NCI-H1092 (cell line): Measurements from ENCODE around the gene ZBTB8A.
"Not testable (repeated sequence)": the region's sequence is repeated elsewhere in the genome, so short reads cannot be mapped to it uniquely, and the experiment has no call there.

Experiments
- DNase-seq: peaks from one replicate; lab custom pipeline; 2025; lab: John Stamatoyannopoulos, UW

Gene ZBTB8A

DNA sequence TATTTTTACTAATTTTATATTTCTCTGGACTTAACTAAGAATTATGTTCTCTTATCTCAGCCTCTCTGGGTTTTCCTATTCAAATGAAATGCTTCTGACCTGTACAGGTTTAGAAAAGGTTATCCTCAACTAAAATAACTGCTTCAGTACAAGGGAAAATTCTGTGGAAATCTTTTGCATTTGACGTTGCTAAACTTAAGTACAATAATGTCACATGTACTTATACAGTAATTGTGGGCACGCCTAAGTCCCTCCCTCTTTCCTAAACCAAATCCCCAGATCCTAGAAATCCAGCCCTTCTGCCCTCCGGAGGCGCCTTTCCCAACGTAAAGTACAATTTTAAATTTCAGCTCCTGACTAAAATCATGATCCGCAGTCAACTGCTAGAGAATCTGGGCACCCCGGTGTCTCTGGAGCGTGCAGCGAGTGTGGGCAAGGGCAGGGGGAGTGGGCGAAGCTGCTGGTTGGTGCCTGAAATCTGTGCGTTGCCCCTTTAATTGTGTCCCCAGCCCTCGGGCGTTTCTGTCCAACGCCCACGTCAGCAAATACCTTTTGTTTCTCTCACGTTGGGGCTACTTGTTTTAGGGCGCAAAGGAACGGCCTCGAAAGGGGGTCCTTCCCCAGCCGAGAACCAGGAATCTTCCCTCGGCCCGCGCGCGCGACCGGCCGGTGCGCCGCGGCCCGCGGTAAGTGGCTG, at the start of gene ZBTB8A:
Gene ZBTB8A, plus strand, starts transcription at position 541 of the 697 bp plus-strand sequence. CDS start 53,505 bp downstream, outside the sequence.
- peak; percentile 71 for DNase-seq

DNA sequence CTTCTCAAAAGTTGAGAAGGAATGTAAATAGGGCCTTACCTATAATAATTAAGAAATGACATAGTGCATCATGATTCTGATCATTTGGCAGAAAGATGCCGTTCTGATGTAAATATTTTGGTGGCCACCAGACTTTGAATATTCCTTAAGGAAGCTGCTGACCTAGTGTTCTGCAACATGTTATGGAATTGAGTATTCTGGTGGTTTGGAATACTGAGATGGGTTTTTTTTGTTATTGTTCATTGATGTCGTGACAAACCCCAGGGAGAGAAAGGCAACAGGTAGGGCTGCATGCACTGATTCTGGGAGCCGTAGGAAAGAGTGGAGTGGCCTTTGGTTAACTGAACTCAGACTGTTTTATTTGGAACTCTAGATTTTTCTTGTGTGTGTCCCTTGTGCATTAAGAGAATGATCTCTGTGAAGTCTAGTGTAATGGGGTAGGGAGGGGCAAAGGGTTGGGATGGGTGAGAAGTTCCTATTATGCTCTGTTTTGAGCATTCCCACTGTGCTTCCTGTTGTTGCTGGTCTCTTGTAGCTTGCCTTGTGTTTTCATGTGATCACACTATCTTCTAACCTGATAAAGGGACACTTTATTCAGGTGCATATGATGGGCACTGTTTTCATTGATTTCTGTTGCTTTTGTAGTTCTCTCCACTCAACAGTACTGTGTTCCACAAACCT, 49.3 kb upstream of the ZBTB8A start:
- no peak for DNase-seq

DNA sequence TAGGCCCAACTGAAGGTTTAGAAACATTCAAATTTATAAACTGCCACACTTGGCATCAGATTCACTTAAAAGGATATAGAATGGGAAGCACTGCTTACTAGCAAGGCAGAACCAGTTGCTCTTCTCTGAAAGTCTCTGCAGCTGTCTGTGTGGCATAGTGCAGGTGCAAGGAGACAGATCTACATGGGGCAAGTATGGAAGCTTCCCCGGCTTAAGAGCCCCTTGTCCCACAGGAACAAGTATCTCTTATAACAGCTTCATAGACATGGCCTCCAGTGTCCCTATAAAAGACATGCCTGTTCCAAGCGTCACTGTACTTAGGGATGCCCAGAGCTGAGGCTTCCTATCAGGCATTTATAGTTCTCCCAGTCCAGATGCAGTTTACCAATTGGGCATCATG, 47.8 kb upstream of the ZBTB8A start:
- DNase-seq, result no peak

DNA sequence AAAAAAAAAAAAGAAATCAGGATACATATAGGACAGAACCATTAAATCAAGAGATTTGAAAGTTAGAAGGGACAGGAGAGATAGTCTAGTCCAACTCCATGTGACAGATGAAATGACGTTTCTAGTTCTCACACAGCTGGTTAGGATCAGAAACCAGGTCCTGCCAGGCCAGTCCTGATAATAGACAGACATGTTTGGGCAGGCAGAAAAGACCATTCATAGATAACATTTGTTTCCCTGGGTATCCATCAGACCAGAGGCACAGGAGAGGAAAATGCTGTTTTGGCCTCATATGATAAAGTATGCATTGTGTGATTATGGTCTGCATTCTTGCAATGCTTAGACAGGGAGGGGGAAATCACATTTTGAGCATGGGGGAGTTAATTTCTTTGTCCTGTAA, 45.0 kb upstream of the ZBTB8A start:
- no peak for DNase-seq

DNA sequence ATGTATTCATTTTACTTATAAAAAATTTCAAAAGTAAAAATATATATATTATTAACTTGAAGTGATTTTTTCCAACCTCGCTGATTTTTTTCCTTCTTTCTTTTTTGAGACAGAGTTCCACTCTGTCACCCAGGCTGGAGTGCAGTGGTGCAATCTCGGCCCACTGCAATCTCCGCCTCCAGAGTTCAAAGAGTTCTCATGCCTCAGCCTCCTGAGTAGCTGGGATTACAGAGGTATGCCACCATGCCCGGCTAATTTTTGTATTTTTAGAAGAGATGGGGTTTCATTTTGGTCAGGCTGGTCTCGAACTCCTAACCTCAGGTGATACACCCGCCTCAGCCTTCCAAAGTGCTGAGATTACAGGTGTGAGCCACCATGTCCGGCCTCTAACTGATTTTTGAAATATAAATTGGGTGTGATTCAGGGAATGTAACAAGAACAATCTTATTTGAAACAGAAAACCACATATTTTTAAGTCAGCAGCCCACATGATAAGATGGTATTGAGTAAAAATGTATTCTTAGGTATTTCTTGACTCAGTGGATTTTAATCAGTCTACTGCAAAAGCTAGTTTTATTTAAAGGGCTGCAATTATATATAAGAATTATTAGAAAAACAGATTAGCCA, 44.4 kb upstream of the ZBTB8A start:
- DNase-seq, result no peak

DNA sequence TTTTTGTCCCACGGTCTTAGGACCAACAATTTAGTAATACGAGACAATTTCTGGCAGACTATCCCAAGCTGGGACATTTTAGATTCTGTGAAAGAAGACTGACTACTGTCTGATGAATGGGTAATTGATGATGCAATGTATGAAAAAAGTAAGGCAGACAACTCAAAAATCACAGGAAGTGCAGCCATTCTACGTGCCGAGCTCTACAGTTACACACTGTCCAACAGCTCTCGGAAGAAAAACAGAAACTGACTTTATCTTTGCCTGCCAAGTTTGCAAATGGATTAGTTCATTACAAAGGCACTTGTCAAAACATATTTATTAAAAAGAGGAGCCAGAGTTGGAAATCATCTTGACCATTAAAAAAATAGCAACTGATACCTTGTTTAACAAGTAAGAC, 43.1 kb upstream of the ZBTB8A start:
- DNase-seq, result no peak

DNA sequence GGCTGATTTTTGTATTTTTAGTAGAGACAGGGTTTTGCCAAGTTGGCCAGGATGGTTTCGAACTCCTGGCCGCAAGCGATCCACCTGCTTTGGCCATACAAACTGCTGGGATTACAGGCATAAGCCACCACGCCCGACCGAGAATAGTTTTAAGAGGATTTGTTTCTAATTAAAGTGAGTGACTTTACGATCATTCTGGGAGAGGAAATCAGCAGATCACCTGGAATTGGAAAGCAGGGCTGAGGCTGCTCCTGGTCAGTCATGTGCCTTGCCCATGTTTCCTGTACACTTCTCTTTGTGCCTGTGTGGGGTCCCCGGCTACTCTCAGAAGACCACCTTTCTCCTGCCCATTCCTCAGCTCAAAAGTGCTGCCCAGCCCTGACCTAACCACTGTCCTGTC, 40.5 kb upstream of the ZBTB8A start:
- DNase-seq, result no peak

DNA sequence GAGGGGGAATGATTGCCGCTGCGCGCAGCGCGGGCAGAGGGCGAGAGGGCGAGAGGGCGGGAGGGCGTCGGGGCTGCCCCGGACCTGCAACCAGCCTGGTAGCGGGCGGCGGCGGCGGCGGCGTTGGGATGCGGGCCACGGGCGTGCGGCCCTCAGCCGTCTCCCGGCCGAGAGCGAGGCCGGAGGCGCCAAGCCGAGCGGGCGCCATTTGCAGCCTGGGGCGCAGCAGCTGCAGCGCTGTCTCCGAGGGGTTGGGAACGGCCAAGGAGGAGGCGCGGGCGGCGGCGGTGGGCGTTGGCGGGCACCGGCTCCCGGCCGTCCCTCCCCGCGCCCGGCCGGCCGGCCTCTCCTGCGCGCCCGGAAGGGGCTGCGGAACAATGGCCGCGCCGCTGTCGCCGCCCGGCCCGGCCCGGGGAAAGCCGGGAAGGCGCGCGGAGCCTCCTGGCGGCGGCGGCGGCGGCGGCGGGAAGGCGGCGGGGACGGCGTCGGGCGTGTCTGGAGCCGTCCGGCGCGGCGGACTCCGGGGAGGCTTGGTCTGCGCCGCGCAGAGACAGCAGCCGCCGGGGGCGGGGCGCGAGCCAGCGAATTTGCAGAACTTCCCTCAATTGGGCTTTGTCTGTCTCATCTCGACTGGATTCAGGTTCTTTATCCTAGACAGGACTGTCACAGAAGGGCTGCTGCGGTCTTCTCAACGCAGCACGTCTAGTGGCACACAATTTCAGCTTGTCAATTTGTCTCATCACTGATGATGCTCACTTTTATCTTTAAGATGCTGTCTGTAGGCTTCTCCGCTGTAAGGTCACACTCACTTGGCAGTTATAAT, 38.6 kb upstream of the ZBTB8A start:
- peak; percentile 55 for DNase-seq

DNA sequence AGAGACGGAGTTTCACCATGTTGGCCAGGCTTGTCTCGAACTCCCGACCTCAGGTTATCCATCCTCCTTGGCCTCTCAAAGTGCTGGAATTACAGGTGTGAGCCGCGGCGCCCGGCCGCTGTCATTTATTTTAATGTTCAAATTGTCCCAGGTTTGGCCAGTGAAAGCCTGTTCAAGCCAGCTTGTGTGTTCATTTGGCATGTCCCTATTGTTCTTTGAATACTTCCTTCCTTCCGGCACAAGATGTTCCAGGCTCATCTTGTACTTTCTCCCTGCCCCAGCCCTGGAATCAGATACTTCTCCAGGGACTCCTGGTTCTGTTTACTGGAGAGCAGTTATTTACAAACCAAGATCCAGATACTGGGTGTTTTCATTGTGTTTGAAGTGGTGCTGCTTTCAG, 37.4 kb upstream of the ZBTB8A start:
- no peak for DNase-seq

DNA sequence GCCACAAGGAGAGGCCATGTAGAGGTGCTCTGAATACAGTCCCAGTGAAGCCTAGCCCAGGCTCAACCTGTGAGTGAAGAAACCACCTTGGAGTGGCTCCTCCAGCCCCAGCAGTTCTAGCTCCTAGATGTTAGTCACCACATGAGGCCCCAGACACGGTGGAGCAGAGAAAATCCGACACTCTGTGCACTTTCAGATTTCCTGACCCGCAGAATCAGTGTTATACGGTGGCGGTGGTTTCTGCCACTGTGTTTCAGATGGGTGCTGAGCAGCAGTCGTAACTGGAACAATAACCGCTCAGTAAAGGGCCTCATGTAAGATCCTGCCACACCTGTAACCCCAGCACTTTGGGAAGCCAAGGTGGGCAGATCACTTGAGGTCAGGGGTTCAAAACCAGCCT, 36.1 kb upstream of the ZBTB8A start:
- no peak for DNase-seq

DNA sequence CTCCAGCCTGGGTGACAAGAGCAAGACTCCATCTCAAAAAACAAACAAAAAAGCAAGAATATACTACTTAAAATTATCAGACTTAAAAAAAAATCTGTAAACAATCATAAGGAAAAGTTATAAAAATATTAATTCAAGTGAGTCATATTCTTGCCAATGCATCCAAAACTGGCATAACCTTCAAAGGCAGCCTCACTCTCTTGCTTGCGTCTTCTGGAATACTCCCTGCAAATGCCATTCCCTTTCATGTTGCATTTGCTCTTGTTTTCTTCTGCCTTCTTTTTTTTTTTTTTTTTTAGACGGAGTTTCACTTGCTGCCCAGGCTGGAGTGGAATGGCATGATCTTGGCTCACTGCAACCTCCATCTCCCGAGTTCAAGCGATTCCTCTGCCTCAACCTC, 32.2 kb upstream of the ZBTB8A start:
- no peak for DNase-seq

DNA sequence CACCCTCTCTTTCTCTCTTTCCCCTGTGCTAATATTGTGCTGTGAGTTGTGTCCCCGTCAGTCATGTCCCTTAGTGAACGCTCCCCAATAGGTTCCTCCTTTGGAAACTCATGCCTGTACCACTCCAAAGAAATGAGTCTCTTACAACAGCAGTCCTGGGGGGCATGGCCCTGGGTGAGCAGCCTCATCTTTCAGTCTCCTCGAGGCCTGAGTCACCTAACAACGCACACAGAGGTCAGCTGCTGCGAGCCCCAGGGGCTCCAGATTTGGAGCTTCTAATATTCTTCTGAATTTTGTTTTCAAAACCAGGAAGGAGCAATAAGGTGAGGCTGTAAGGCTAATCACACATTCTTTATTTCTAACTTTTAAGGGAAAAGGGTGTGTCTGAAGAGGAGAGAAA, 30.5 kb upstream of the ZBTB8A start:
- DNase-seq, result no peak

DNA sequence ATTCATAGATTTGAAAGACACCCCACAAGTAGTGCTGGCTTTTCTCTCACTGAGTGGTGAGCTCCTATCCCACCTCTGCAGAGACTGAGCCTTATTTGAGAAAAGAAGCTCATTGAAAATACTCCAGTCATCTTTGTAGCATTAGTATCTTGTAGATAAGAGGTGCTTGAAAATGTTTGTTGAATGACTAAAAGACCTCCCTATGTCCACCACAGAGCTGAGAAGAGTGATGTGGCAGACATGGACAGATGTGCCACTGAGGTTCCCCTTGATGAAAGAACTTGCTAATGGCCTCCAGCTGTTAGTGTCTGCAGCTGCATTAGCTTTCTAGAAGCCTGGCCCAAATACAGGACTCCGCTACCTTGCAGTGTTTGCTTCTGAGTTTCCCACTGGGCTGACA, 29.3 kb upstream of the ZBTB8A start:
- no peak for DNase-seq

DNA sequence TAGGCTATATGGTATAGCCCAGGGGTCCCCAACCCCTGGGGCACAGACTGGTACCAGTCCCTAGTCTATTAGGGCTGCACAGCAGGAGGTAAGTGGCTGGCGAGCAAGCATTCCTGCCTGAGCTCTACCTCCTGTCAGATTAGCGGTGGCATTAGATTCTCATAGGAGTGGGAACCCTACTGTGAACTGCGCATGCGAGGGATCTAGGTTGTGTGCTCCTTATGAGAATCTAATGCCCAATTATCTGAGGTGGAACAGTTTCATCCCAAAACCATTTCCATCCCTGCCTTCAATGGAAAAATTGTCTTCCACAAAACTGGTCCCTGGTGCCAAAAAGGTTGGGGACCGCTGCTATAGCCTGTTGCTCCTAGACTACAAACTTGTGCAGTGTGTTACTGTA, 22.8 kb upstream of the ZBTB8A start:
- DNase-seq, result no peak

DNA sequence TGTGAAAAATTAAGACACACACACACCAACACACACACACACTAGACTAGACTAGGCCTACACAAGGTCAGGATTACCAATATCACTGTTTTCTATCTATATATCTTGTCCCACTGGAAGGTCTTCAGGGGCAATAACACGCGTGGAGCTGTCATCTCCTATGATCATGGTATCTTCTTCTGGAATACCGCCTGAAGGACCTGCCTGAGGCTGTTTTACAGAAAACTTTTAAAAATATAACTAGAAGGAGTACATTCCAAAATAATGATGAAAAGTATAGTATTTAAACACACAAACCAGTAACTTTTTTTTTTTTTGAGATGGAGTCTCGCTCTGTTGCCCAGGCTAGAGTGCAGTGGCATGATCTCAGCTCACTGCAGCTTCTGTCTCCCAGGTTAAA, 20.3 kb upstream of the ZBTB8A start:
- no peak for DNase-seq

DNA sequence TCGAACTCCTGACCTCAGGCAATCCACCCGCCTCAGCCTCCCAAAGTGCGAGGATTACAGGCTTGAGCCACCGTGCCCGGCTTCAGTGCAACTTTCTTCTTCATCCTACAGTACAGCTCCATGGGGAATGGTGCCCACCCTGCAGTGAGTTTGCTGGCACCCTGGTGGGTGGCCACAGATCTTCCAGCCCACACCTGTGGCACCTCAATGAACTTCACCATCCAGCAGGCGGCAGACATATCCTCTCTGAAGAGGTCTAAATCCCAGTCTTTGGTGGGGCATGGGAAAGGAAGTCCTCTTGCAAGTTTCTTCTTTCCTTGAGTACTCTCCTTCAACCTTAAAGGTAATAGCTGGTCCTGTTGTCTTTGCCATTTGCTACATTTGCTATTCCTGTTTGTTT, 18.1 kb upstream of the ZBTB8A start:
- DNase-seq, result no peak

DNA sequence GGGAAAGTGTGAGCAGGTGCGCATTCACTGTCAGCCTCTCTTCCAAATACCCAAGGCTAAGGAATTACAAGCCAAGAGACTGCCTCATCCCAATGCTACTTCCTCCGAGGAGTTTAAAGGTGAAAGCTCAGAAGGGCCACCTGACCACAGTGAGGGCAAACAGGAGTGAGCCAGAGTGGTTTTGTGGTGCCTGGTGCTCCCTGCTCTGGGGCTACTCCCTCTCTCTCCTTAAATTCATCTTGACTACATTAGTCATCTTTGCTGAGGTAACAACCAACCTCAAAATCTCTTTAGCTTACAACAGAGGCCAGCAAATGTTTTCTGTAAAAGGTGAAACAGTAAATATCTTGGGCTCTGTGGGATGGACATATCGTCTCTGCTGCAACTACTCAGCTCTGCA, 14.2 kb upstream of the ZBTB8A start:
- no peak for DNase-seq

DNA sequence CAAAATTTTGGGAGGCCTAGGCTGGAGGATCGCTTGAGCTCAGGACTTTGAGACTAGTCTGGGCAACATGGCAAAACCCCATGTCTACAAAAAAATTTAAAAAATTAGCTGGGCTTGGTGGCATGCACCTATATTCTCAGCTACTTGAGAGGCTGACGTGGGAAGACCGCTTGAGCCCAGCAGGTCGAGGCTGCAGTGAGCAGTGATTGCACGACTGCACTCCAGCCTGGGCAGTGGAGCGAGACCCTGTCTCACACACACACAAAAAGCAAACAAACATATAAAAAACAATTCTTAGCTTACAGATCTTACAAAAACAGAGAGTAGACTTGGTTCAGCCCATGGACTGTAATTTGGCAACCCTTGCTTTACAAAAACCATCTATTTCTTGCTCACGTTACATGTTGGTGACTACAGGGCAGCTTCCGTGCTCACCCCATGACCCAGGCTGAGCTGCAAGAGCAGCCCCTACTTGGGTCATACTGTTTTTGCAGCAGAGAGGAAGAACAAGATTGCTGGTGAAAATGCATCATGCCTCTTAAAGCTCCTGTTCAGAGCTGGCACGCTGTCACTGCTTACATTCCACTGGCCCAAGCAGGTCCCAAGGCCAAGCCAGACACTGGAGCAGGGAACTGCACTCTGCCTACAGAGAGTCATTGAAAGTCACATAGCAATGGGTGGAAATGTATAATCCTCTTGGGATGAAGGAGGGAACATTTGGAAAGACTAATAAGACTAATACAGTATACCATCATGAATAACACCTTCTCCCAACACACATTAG, 13.4 kb upstream of the ZBTB8A start:
- no peak for DNase-seq

DNA sequence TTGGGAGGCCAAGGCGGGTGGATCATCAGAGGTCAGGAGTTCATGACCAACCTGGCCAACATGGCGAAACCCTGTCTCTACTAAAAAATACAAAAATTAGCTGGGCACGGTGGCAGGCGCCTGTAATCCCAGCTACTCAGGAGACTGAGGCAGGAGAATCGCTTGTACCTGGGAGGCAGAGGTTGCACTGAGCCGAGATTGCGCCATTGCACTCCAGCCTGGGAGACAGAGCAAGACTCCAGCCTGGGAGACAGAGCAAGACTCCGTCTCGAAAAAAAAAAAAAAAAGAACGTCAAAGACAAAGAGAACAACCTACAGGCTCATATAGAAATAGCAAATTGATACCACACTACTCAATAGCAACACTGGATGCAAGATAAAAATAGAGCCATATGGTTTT, 10.7 kb upstream of the ZBTB8A start:
- not testable (repeated sequence) for DNase-seq

DNA sequence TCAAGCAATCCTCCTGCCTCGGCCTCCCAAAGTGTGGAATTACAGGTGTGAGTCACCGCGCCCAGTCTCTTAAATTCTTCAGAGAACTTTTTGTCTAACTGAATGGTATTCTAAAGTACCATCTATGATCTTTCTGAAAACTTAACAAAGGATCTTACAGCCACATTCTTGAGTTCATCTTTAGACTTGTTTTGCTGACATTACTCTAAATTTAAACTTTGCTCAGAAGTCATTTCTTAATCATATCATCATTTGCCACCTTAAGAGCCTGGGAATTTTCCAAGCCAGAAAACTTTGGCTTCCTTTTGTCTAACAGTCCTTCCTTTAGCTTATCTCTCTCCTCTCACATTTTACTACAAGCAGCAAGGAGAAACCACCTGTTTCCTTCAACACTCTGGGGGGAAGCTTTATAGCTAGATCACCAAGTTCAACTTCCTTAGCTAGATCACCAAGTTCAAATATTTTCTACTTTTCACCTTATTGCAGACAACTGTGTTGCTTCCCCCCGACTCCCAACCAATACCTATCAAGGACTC, 5.4 kb upstream of the ZBTB8A start:
- DNase-seq, result no peak

DNA sequence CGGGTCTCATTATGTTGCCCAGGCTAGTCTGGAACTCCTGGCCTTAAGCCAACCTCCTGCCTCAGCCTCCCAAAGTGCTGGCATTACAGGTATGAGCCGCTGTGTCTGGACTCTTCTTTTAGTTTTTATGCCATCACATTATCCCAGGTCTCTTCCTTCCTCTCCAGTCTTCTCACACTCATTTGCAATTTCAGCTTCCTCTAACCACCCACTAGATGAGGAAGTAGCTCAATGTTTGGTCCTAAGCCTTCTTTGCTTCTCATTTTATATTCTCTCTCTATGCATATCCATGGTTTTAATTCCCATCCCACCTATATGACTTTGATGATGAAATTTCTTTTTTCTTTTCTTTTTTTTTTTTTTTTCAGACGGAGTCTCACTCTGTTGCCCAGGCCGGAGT, 3.1 kb upstream of the ZBTB8A start:
- DNase-seq, result no peak

DNA sequence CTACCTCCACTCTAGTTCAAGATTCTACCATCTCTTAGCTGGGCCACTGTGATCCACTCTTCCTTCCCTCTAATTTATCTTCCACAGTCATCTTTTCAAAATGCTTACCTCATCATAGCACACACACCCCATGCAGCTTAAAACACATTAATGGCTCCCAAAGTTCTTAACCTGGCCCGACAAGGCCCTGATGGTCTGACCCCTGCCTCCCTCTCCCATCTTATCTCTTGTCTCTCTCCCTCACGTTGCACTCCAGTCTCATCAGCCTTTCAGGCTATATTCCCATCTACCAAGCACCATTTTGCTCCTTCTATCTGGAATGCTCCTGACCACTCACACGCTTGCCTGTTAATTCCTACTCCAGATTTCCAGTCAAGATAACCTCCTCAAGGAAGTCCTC, 2.5 kb upstream of the ZBTB8A start:
- no peak for DNase-seq
